Mesenchymal stem cell (in vitro differentiated cells and primary cell): ENCODE results near the gene PAN3. TPM values are rescaled to one million over a fixed set of nuclear protein-coding genes. Genes with fewer than 3 reads are reported as not detected.

Experiments used
- DNase-seq: peaks from one replicate; pipeline ENCODE4 v3.0.0-alpha.2; 2013
- H2AFZ ChIP-seq: one replicate; pipeline ENCODE4 v1.6.1; 2013; ENCODE audit warnings: low read depth, mild to moderate bottlenecking, control low read depth, inconsistent platforms, low read length, moderate library complexity
- H2AK5ac ChIP-seq: 2 replicates; pipeline ENCODE4 v1.6.1; 2013; ENCODE audit warnings: low read length, moderate library complexity, mild to moderate bottlenecking, inconsistent platforms; ENCODE audit not compliant: severe bottlenecking
- H2BK120ac ChIP-seq: one replicate; pipeline ENCODE4 v1.6.1; 2013; ENCODE audit warnings: low read depth, mild to moderate bottlenecking, inconsistent platforms, low read length, moderate library complexity
- H2BK12ac ChIP-seq, 2 experiments: one replicate each; pipeline ENCODE4 v1.6.1; 2013; ENCODE audit warnings: inconsistent platforms in 2 of 2, low read length in 2 of 2, mild to moderate bottlenecking in 2 of 2, moderate library complexity in 2 of 2, control low read depth in 1 of 2
- H2BK15ac ChIP-seq: one replicate; pipeline ENCODE4 v1.6.1; 2013; ENCODE audit warnings: mild to moderate bottlenecking, low read depth, inconsistent platforms; ENCODE audit not compliant: poor library complexity, severe bottlenecking
- H2BK5ac ChIP-seq: 2 replicates; pipeline ENCODE4 v1.6.1; 2013; ENCODE audit warnings: low read depth, mild to moderate bottlenecking, low read length, control low read depth, inconsistent platforms; ENCODE audit not compliant: poor library complexity, severe bottlenecking
- H3K14ac ChIP-seq, 2 experiments: one replicate each; pipeline ENCODE4 v1.6.1; 2013; ENCODE audit warnings: inconsistent platforms in 2 of 2, low read length in 2 of 2, control low read depth in 1 of 2, mild to moderate bottlenecking in 1 of 2, moderate library complexity in 1 of 2
- H3K18ac ChIP-seq, 2 experiments: one replicate each; pipeline ENCODE4 v1.6.1; 2013; ENCODE audit warnings: inconsistent platforms in 2 of 2, low read length in 2 of 2, control low read depth in 1 of 2, low read depth in 1 of 2, mild to moderate bottlenecking in 1 of 2
- H3K23ac ChIP-seq, 2 experiments: one replicate each; pipeline ENCODE4 v1.6.1; 2013; ENCODE audit warnings: inconsistent platforms in 2 of 2, low read length in 2 of 2, mild to moderate bottlenecking in 2 of 2, moderate library complexity in 2 of 2, control low read depth in 1 of 2
- H3K27ac ChIP-seq: 2 replicates; pipeline ENCODE4 v1.5.1; 2013; ENCODE audit warnings: mild to moderate bottlenecking, moderate library complexity, low read length, control low read depth, inconsistent platforms; ENCODE audit not compliant: poor library complexity, severe bottlenecking
- H3K27me3 ChIP-seq, 2 experiments: 2 replicates each; pipeline versions ENCODE4 v1.6.1 to v1.7.0; 2013; ENCODE audit warnings: low read length in 2 of 2, mild to moderate bottlenecking in 2 of 2, moderate library complexity in 2 of 2, control low read depth in 1 of 2, inconsistent platforms in 1 of 2; ENCODE audit not compliant: control insufficient read depth in 1 of 2, insufficient read depth in 1 of 2
- H3K36me3 ChIP-seq, 2 experiments: 2 replicates each; pipeline versions ENCODE4 v1.6.1 to v1.7.0; 2013; ENCODE audit warnings: low read length in 2 of 2, control low read depth in 1 of 2, inconsistent platforms in 1 of 2, low read depth in 1 of 2, mild to moderate bottlenecking in 1 of 2; ENCODE audit not compliant: insufficient read depth in 2 of 2, control insufficient read depth in 1 of 2
- H3K4ac ChIP-seq, 2 experiments: one replicate each; pipeline ENCODE4 v1.6.1; 2013; ENCODE audit warnings: inconsistent platforms in 2 of 2, low read length in 2 of 2, mild to moderate bottlenecking in 2 of 2, moderate library complexity in 2 of 2, control low read depth in 1 of 2, low read depth in 1 of 2
- H3K4me1 ChIP-seq: 2 replicates; pipeline ENCODE4 v1.6.1; 2013; ENCODE audit warnings: low read depth, low read length, control low read depth; ENCODE audit not compliant: control insufficient read depth, insufficient read depth
- H3K4me2 ChIP-seq: 2 replicates; pipeline ENCODE4 v1.6.1; 2013; ENCODE audit warnings: low read length, mild to moderate bottlenecking, inconsistent platforms; ENCODE audit not compliant: poor library complexity, severe bottlenecking
- H3K4me3 ChIP-seq, 2 experiments: 2 replicates each; pipeline versions ENCODE4 v1.5.1 to v1.7.0; 2013; ENCODE audit warnings: low read length in 2 of 2, mild to moderate bottlenecking in 2 of 2, control low read depth in 1 of 2, low read depth in 1 of 2; ENCODE audit not compliant: insufficient read depth in 1 of 2
- H3K79me1 ChIP-seq: replicated peaks from 2 replicates; pipeline ENCODE4 v1.6.1; 2013; ENCODE audit warnings: mild to moderate bottlenecking, control low read depth, low read length, inconsistent platforms; ENCODE audit not compliant: poor library complexity, severe bottlenecking
- H3K9ac ChIP-seq: 2 replicates; pipeline ENCODE4 v1.7.0; 2013; ENCODE audit warnings: mild to moderate bottlenecking, low read length, moderate library complexity
- H3K9me3 ChIP-seq: 2 replicates; pipeline ENCODE4 v1.7.0; 2013; ENCODE audit warnings: mild to moderate bottlenecking, low read length; ENCODE audit not compliant: control insufficient read depth
- H4K8ac ChIP-seq: one replicate; pipeline ENCODE4 v1.6.1; 2013; ENCODE audit warnings: inconsistent platforms, mild to moderate bottlenecking, low read length, moderate library complexity
- H4K91ac ChIP-seq: one replicate; pipeline ENCODE4 v1.6.1; 2013; ENCODE audit warnings: mild to moderate bottlenecking, low read length, inconsistent platforms
- WGBS: methylation state at CpG from one replicate; pipeline ENCODE4 v1.1.7; 2013; ENCODE audit warnings: mixed read lengths; 5-methylcytosine and 5-hydroxymethylcytosine counted together
- polyA plus RNA-seq, 2 experiments: library from polyadenylated mRNA; stranded (reverse); fragments of 200-250 nt; gene quantifications; one replicate each; pipeline ENCODE4 v1.2.3, GENCODE V29; 2013

The PAN3 gene
- 11.9 TPM for polyA plus RNA-seq (2013, experiment 1 of 2)
- polyA plus RNA-seq (2013, experiment 2 of 2) = 11.7 TPM

- Histone ChIP-seq H2BK12ac (peak within 1 kb of the TSS; percentile 71 to 89), H4K91ac (peak within 1 kb of the TSS; percentile 96), H3K18ac (peak within 1 kb of the TSS; percentile 94 to 99), H3K4me1 (peaks cover 8% of the 10 kb centered on the region), H2BK5ac (peak within 1 kb of the TSS; percentile 97), H2AK5ac (peak within 1 kb of the TSS; percentile 42), H3K9ac (peak within 1 kb of the TSS; percentile 99), H2AFZ (peak within 1 kb of the TSS; percentile 82), H3K4me2 (peak within 1 kb of the TSS; percentile 69), H3K36me3 (no peaks in the 10 kb centered on the region), H3K79me1 (peaks cover 3% of the 10 kb centered on the region), H2BK15ac (peak within 1 kb of the TSS; percentile 99), H4K8ac (peak within 1 kb of the TSS; percentile 94), H3K23ac (peak within 1 kb of the TSS; percentile 60 to 97), H3K9me3 (no peaks in the 10 kb centered on the region), H3K14ac (peak within 1 kb of the TSS; percentile 68 to 74), H3K4ac (peak within 1 kb of the TSS; percentile 89 to 97), H2BK120ac (peak within 1 kb of the TSS; percentile 93), H3K4me3 (peak within 1 kb of the TSS; percentile 91 to 94), H3K27ac (peak within 1 kb of the TSS; percentile 96), H3K27me3 (no peaks in the 10 kb centered on the region)
- under 1% methylated on average over 44 of the region's 84 CpGs for WGBS
- peak; percentile 94 for DNase-seq
Observed at GRCh38 chr13:28138012-28138755, at the start of gene PAN3. TSS of gene PAN3 (plus strand) at chr13:28138545. CDS start at chr13:28138658, 113 bp downstream.

GRCh38 chr13:28089065-28089464 is 49.3 kb upstream of the PAN3 start:
- Histone ChIP-seq H2BK120ac (no peak overlapping the region), H2BK15ac (no peak overlapping the region), H3K18ac (no peak overlapping the region), H2BK5ac (no peak overlapping the region), H3K9me3 (no peaks in the 10 kb centered on the region), H3K4ac (no peak overlapping the region), H2AFZ (no peak overlapping the region), H4K8ac (no peak overlapping the region), H2AK5ac (no peak overlapping the region), H3K4me2 (no peak overlapping the region), H3K4me1 (no peaks in the 10 kb centered on the region), H3K36me3 (no peaks in the 10 kb centered on the region), H3K27ac (no peak overlapping the region), H3K9ac (no peak overlapping the region), H3K27me3 (peaks cover 6 to 17% of the 10 kb centered on the region in 2 experiments), H4K91ac (no peak overlapping the region), H3K23ac (no peak overlapping the region), H3K79me1 (no peaks in the 10 kb centered on the region), H2BK12ac (no peak overlapping the region), H3K4me3 (no peak overlapping the region), H3K14ac (no peak overlapping the region)
- 84% methylated on average over 1 of the region's 1 CpG for WGBS
- DNase-seq = no peak

DNA sequence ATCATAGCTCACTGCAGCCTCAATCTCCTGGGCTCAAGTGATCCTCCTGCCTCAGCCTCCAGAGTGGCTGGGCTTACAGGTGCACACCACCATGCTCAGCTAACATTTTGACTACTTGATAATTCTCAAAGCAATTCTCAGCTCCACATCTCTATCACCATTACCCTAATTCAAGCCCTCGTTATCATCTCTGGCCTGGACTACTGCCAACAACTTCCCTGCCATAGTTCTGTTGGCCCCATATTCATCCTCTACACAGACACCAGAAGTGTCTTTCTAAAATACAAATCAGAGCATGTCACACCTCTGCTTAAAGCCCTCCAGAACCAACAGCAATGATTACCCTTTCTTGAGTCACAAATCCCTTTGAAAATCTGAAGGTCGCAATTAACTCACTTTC is 45.9 kb upstream of the PAN3 start:
- Histone ChIP-seq H3K14ac (no peak overlapping the region), H3K4me1 (no peaks in the 10 kb centered on the region), H3K27ac (no peak overlapping the region), H3K4me3 (no peak overlapping the region), H3K79me1 (no peaks in the 10 kb centered on the region), H2BK12ac (no peak overlapping the region), H2AK5ac (no peak overlapping the region), H2BK15ac (no peak overlapping the region), H3K27me3 (peaks cover 14 to 37% of the 10 kb centered on the region in 2 experiments), H3K4ac (no peak overlapping the region), H3K4me2 (no peak overlapping the region), H2AFZ (no peak overlapping the region), H3K23ac (no peak overlapping the region), H3K9me3 (no peaks in the 10 kb centered on the region), H3K9ac (no peak overlapping the region), H3K18ac (no peak overlapping the region), H2BK5ac (no peak overlapping the region), H4K91ac (no peak overlapping the region), H4K8ac (no peak overlapping the region), H3K36me3 (no peaks in the 10 kb centered on the region), H2BK120ac (no peak overlapping the region)
- WGBS = 85% methylated on average over 2 of the region's 2 CpGs
- DNase-seq = no peak

GRCh38 chr13:28093881-28094280 is 44.5 kb upstream of the PAN3 start:
- H2BK15ac ChIP-seq = no peak overlapping the region
- H2BK120ac ChIP-seq = no peak overlapping the region
- WGBS = 88% methylated on average over 2 of the region's 5 CpGs

More at GRCh38 chr13:28093881-28094280, 44.5 kb upstream of the PAN3 start:
- Histone ChIP-seq H3K23ac (no peak overlapping the region), H3K9me3 (peaks cover 10% of the 10 kb centered on the region), H2AFZ (no peak overlapping the region), H2BK5ac (no peak overlapping the region), H3K18ac (no peak overlapping the region), H3K9ac (no peak overlapping the region), H3K4ac (no peak overlapping the region), H3K79me1 (no peaks in the 10 kb centered on the region), H2BK12ac (no peak overlapping the region), H3K27ac (no peak overlapping the region), H3K4me2 (no peak overlapping the region), H3K4me3 (no peak overlapping the region), H4K91ac (no peak overlapping the region), H3K27me3 (peaks cover 20 to 47% of the 10 kb centered on the region in 2 experiments), H4K8ac (no peak overlapping the region), H3K4me1 (no peaks in the 10 kb centered on the region), H3K14ac (no peak overlapping the region), H2AK5ac (no peak overlapping the region), H3K36me3 (no peaks in the 10 kb centered on the region)
- no peak for DNase-seq
